T follicular helper cell (primary cell): ENCODE results near the gene MARCHF2.
"Not testable (repeated sequence)": the region's sequence is repeated elsewhere in the genome, so short reads cannot be mapped to it uniquely, and the experiment has no call there.

ENCODE experiments used
- DNase-seq: peaks from one replicate; pipeline ENCODE4 v3.0.0-alpha.2; 2020; ENCODE audit warnings: low read depth

The MARCHF2 gene

GRCh38 chr19:8410718-8411117 is 2.4 kb upstream of the MARCHF2 start:
- DNase-seq, result not testable (repeated sequence)

GRCh38 chr19:8413629-8413995 is 507 bp downstream of the MARCHF2 start:
- DNase-seq, result no peak

GRCh38 chr19:8416796-8417195 is 3.7 kb downstream of the MARCHF2 start:
- DNase-seq, result no peak

DNA sequence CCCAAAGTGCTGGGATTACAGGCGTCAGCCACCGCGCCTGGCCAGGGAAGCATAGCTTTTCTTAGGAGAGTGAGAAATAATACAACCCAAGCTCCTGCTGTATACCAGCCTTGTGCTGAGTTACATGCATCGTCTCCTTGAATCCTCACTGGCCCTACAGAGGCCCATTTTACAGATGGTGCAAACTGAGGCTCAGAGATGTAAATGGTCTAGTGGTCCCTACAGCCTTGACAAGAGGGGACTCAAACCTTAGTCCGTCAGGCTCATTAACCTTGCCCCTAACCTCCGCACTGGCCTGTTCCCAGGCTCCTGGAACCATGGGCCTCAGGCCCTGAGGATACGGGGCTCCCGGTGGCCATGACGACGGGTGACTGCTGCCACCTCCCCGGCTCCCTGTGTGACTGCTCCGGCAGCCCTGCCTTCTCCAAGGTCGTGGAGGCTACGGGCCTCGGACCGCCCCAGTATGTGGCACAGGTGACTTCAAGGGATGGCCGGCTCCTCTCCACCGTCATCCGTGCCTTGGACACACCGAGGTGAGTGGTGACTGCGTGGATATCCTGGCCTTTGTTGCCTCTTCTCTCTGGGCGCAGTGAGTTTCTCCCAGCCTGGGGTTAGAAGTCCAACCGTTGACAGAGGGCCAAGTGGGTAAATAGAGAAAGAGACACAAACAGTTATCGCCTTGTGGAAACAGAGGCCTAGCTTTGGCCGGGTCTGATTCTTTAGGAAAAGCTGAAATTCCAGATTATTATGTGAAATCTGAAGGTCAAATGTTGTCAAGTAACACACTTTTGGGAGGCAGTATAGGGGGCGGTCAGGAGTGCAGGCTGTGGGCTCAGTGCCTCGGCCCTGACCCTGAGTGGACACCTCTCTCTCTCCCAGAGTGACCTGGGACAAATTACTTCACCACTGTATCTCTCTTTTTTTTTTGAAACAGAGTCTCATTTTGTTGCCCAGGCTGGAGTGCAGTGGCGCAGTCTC is 8.7 kb downstream of the MARCHF2 start:
- DNase-seq, result no peak

GRCh38 chr19:8423817-8424223 is 10.7 kb downstream of the MARCHF2 start:
- DNase-seq, result no peak

DNA sequence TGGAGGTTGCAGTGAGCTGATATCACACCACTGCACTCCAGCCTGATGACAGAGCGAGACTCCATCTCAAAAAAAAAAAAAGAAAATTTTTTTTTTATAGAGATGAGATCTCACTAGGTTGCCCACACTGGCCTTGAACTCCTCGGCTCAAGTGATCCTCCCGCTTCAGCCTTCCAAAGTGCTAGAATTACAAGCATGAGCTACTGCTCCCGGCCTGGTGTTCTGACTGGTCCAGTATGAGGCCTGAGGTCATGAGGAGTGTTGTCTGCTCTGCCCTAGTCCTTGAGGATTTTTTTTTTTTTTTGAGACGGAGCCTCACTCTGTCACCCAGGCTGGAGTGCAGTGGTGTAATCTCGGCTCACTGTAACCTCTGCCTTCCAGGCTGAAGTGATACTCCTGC is 12.2 kb downstream of the MARCHF2 start:
- not testable (repeated sequence) for DNase-seq

- no peak for DNase-seq
These were observed 13.2 kb downstream of the MARCHF2 start for GRCh38 chr19:8426283-8426682.

DNA sequence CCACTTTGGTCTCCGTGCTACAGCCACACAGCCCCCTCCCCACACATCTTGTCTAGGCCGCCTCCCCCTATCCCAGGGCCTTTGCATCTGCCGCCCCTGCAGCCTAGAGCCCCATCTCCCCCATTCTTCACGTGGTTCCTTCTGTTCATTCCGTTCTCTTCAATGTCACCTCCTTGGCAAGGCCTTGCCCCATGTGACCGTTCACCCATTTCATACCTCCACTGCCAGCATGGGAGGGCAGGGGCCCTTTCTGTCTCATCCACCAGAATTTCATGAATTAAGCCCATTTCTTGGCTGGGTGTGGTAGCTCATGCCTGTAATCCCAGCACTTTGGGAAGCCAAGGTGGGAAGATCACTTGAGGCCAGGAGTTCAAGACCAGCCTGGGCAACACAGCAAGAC is 15.9 kb downstream of the MARCHF2 start:
- no peak for DNase-seq

DNA sequence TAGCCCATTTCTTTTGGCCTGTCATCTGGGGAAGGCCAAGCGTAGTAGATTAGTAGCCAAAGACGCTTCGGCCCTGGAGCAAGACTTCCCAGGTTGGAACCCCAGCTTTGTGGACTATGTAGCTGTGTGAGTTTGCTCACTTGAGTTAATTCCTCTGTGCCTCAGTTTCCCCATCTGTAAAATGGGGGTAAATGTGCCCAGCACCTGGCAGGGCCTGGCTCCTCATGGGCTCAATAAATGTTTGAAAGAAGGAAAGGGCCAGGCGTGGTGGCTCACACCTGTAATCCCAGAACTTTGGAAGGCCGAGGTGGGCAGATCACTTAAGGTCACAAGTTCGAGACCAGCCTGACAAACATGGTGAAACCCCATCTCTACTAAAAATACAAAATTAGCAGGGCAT is 16.7 kb downstream of the MARCHF2 start:
- DNase-seq, result no peak

DNA sequence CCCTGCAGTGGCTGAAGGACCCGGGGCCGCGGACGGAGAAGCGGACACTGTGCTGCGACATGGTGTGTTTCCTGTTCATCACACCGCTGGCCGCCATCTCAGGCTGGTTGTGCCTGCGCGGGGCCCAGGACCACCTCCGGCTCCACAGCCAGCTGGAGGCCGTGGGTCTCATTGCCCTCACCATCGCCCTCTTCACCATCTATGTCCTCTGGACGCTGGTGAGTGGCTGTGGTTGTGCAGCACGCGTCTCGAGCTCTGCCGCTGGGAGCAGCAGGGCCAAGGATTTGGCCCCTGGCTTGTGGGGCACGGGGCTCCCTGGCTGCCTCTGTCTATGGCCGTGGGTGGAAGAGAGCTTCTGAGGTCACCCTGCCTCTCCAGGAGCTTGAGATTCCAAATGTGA is 17.5 kb downstream of the MARCHF2 start:
- DNase-seq, result no peak

- DNase-seq, result no peak
These were observed 25.1 kb downstream of the MARCHF2 start for GRCh38 chr19:8438236-8438635.

- DNase-seq, result no peak
These were observed 28.8 kb downstream of the MARCHF2 start for GRCh38 chr19:8441725-8442544.

GRCh38 chr19:8444140-8444676 is 31.1 kb downstream of the MARCHF2 start:
- DNase-seq, result not testable (repeated sequence)

DNA sequence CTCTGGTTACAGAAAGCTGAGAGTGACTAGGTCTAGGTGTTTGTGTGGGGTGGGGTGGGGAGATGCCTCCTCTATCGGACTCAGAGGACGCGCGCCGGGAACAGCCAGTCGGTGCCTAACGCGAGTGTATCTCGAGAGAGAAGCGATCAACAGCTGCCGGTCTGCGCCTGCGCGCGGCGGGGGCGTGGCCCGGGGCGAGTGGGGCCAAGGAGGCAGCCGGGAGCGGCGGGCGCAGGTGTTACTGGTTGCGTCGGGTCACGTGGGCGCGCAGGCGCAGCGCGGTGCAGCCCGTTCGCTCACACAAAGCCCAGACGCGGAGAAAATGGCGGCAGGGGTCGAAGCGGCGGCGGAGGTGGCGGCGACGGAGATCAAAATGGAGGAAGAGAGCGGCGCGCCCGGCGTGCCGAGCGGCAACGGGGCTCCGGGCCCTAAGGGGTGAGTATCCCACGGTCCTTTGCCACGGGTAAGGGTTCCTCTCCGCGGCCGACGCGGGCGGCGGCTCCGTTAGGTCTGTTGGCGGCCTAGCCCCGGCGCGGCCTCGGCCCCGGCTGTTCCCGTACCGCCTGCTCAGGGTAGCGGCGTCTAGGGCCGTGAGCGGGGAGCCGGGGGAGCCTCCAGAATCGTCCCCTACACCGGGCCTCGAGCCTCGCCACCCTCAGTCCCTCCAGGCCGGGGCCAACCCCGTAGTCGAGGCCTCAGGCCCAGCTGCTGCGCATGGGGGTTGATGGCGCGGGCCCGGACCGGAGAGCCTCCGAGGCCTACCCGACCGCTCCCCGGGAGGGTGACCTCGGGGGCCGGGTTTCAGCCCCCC is 31.8 kb downstream of the MARCHF2 start, which contains the start of gene HNRNPM:
TSS of gene HNRNPM (plus strand) at position 299 of the 811 bp plus-strand sequence. CDS start at position 323, 24 bp downstream.
- DNase-seq, result peak; percentile 100

- peak; percentile 17 for DNase-seq
These were observed 32.4 kb downstream of the MARCHF2 start for GRCh38 chr19:8445488-8446001.

GRCh38 chr19:8446061-8446709 is 33.1 kb downstream of the MARCHF2 start:
- DNase-seq, result no peak

DNA sequence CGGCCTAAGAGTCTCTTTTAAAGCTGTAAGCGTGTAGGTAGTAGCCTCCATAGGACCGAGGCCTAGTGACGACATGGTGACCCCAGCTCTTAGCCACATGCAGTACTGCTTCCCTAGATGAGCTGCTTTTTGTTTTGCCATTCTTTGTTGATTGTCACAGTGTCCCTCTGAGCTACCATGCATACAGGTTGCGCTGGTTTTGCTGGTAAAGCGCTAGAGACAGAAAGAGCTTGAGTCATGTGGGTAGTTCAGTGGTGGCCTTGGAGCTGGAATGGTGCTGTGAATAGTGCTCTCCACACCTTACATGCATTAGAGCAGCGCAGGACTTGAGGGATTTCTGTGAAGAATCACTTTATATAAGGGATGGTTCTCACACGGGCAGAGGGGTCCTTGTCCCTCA is 36.7 kb downstream of the MARCHF2 start:
- no peak for DNase-seq

DNA sequence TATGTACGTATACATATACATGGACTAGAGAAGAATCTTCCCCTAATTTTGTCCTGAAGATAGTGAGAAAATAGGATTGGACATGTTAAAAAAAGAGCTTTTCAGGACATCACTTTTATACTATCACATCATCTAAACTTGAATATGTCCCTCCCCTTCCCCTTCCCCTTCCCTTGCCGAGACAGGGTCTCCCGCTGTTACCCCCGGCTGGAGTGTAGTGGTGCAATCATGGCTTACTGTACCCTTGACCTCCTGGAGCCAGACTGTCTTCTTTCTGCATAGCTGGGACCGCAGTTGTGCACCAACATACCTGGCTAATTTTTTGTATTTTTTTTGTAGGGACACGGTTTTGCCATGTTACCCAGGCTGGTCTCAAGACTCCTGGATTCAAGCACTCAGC is 38.3 kb downstream of the MARCHF2 start:
- no peak for DNase-seq

- DNase-seq, result no peak
These were observed 38.8 kb downstream of the MARCHF2 start for GRCh38 chr19:8451885-8452284.

DNA sequence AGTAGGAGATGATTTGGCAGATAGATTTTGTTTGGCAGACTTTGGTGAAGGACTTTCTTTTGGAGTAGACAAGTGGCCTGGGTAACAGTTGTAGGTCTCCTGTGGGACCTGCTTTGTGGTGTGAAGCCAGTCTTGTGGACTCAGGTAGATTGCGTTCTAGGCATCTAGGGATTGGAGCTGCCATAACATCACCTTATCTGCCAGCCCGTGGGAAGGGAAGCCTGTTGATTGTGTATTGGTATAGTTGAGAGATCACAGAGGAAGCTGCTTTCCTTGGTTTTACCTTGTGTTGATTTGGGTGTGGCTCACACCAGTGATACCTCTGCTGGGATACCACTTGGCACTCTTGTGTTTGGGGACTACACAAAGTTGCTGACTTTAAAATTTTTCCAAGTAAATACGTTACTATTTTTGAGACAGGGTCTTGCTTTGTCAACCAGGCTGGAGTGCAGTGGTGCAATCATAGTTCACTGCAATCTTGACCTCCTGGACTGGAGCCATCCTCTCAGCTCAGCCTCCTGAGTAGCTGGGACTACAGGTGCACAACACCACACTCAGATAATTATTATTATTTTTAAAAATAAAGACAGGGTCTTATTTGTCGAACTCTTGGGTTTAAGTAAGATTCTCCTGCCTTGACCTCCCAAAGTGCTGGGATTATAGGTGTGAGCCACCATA is 39.5 kb downstream of the MARCHF2 start:
- no peak for DNase-seq
